B cell (primary cell): Measurements from ENCODE around the gene CCND1. TPM values are rescaled to one million over a fixed set of nuclear protein-coding genes. Genes with fewer than 3 reads are reported as not detected.

ENCODE experiments used
- ATAC-seq: fragments of 200-7000 bp; cut with Tn5 transposase; one replicate; pipeline ENCODE4 v1.10.0; 2021; ENCODE audit warnings: low read depth, mild to moderate bottlenecking, moderate number of reproducible peaks, moderate library complexity
- CTCF ChIA-PET: fragments of 350-600 bp; sonication (Branson Sonifier 250); formaldehyde crosslinking; loops from one replicate; lab custom pipeline; 2021; ENCODE audit warnings: antibody characterized with exemption, inconsistent platforms; lab: Charles Lee
- POLR2A ChIA-PET: fragments of 350-600 bp; sonication (Branson Sonifier 250); formaldehyde crosslinking; loops from one replicate; lab custom pipeline; 2021; ENCODE audit warnings: antibody characterized with exemption; lab: Charles Lee
- DNase-seq: peaks from one replicate; pipeline ENCODE4 v3.0.0; 2013
- H2AFZ ChIP-seq: 2 replicates; pipeline ENCODE4 v1.6.1; 2012; ENCODE audit warnings: mild to moderate bottlenecking, low read depth, low read length; ENCODE audit not compliant: insufficient read depth, poor library complexity, severe bottlenecking
- H3K27ac ChIP-seq, 2 donors: 1 replicate in 1 of 2; 2 replicates in 1 of 2; pipeline ENCODE4 v1.5.1; 2012 to 2013; ENCODE audit warnings: low read length in 2 of 2, mild to moderate bottlenecking in 2 of 2, moderate library complexity in 1 of 2
- H3K27me3 ChIP-seq, 4 experiments: fragments of 200-600 bp in 1 of 4; sonication (generic) in 1 of 4; replicated peaks in 1 of 4; 1 replicate in 2 of 4; 2 replicates in 2 of 4; pipeline versions ENCODE4 v1.6.1 to v1.7.0; 2013 to 2016; ENCODE audit warnings: low read length in 3 of 4, mild to moderate bottlenecking in 2 of 4, mixed read lengths in 1 of 4, moderate library complexity in 1 of 4; ENCODE audit not compliant: insufficient read depth in 4 of 4, control insufficient read depth in 3 of 4; ENCODE audit errors: control extremely low read depth in 1 of 4
- H3K36me3 ChIP-seq, 2 experiments: replicated peaks in 1 of 2; 1 replicate in 1 of 2; 2 replicates in 1 of 2; pipeline versions ENCODE4 v1.6.1 to v1.7.1; 2013; ENCODE audit warnings: low read length in 1 of 2; ENCODE audit not compliant: insufficient read depth in 2 of 2, control insufficient read depth in 1 of 2; ENCODE audit errors: control extremely low read depth in 1 of 2, extremely low read depth in 1 of 2
- H3K4me1 ChIP-seq, 2 donors: fragments of 200-600 bp in 1 of 2; sonication (generic) in 1 of 2; 1 replicate in 1 of 2; 2 replicates in 1 of 2; pipeline versions ENCODE4 v1.5.1 to v1.6.1; 2013 to 2017; ENCODE audit warnings: low read length in 2 of 2; ENCODE audit not compliant: control insufficient read depth in 2 of 2, insufficient read depth in 2 of 2
- H3K4me2 ChIP-seq: replicated peaks from 2 replicates; pipeline ENCODE3; 2012; ENCODE audit warnings: mild to moderate bottlenecking, low read depth, low read length; ENCODE audit not compliant: poor library complexity, severe bottlenecking
- H3K4me3 ChIP-seq, 5 experiments: fragments of 200-600 bp in 1 of 5; sonication (generic) in 1 of 5; 1 replicate in 3 of 5; 2 replicates in 2 of 5; pipeline versions ENCODE4 v1.5.1 to v1.7.0; 2011 to 2016; ENCODE audit warnings: low read length in 4 of 5, mild to moderate bottlenecking in 4 of 5, low read depth in 2 of 5, control low read depth in 1 of 5, moderate library complexity in 1 of 5; ENCODE audit not compliant: insufficient read depth in 1 of 5; ENCODE audit errors: control extremely low read depth in 1 of 5, extremely low read depth in 1 of 5
- H3K79me2 ChIP-seq: fragments of 200-600 bp; sonication (generic); one replicate; pipeline ENCODE4 v1.6.0; 2016; ENCODE audit warnings: low read length; ENCODE audit not compliant: control insufficient read depth, insufficient read depth
- H3K9ac ChIP-seq: fragments of 200-600 bp; sonication (generic); 2 replicates; pipeline ENCODE4 v1.6.1; 2017; ENCODE audit warnings: mild to moderate bottlenecking, low read length, moderate library complexity
- H3K9me3 ChIP-seq, 3 donors: one replicate each; pipeline versions ENCODE4 v1.6.1 to v1.7.1; 2013; ENCODE audit warnings: low read length in 2 of 3; ENCODE audit not compliant: control insufficient read depth in 2 of 3, insufficient read depth in 1 of 3; ENCODE audit errors: control extremely low read depth in 1 of 3
- H4K20me1 ChIP-seq: 2 replicates; pipeline ENCODE4 v1.6.0; 2012; ENCODE audit warnings: mild to moderate bottlenecking, low read length; ENCODE audit not compliant: insufficient read depth, control insufficient read depth, poor library complexity, severe bottlenecking
- H3K27ac Mint-ChIP-seq: one replicate; pipeline ENCODE4 v1.8.0; 2021; ENCODE audit warnings: mixed read lengths
- H3K27me3 Mint-ChIP-seq: one replicate; pipeline ENCODE4 v1.8.0; 2021; ENCODE audit warnings: mixed read lengths
- H3K4me1 Mint-ChIP-seq: one replicate; pipeline ENCODE4 v1.8.0; 2021; ENCODE audit warnings: mixed read lengths
- H3K4me3 Mint-ChIP-seq: one replicate; pipeline ENCODE4 v1.8.0; 2021; ENCODE audit warnings: mixed read lengths
- H3K9me3 Mint-ChIP-seq: one replicate; pipeline ENCODE4 v1.8.0; 2022; ENCODE audit warnings: mixed read lengths; ENCODE audit not compliant: insufficient read depth
- EZH2 ChIP-seq: IDR thresholded peaks from 2 replicates; pipeline ENCODE4 v1.6.1; 2012; ENCODE audit warnings: borderline replicate concordance, low read depth, mild to moderate bottlenecking, moderate library complexity, low read length; ENCODE audit not compliant: insufficient read depth, poor library complexity, severe bottlenecking
- WGBS: methylation state at CpG from one replicate; pipeline ENCODE4 v1.1.5; 2013; ENCODE audit warnings: missing lambda C conversion rate; ENCODE audit not compliant: insufficient coverage; 5-methylcytosine and 5-hydroxymethylcytosine counted together
- intact Hi-C: fragments of 100-400 bp; cut with micrococcal nuclease; formaldehyde crosslinking; loops from one replicate; pipeline ENCODE4 v1.10.0; 2022
- polyA plus RNA-seq: library from polyadenylated mRNA; depleted of rRNA; stranded (reverse); fragments of >200 nt; gene quantifications from 2 replicates; pipeline ENCODE4 v1.2.3, GENCODE V29; 2012
- total RNA-seq, 2 donors: library from RNA; stranded (reverse); fragments of 120-200 nt in 1 of 2; gene quantifications; 1 replicate in 1 of 2; 2 replicates in 1 of 2; pipeline versions ENCODE4 v1.2.3 to v1.2.4, GENCODE V29; 2013 to 2022
- TF ChIP-seq, protein P1 (sequence below): fragments of 200-600 bp; IDR thresholded peaks from one replicate; pipeline ENCODE4 v1.8.0; 2022; ENCODE audit warnings: antibody characterized with exemption, mild to moderate bottlenecking

The CCND1 gene
- total and polyA plus RNA-seq, 2 donors (not counting 1 experiment from before 2014, with no cell fraction given): 4.9 to 8.8 TPM

DNA sequence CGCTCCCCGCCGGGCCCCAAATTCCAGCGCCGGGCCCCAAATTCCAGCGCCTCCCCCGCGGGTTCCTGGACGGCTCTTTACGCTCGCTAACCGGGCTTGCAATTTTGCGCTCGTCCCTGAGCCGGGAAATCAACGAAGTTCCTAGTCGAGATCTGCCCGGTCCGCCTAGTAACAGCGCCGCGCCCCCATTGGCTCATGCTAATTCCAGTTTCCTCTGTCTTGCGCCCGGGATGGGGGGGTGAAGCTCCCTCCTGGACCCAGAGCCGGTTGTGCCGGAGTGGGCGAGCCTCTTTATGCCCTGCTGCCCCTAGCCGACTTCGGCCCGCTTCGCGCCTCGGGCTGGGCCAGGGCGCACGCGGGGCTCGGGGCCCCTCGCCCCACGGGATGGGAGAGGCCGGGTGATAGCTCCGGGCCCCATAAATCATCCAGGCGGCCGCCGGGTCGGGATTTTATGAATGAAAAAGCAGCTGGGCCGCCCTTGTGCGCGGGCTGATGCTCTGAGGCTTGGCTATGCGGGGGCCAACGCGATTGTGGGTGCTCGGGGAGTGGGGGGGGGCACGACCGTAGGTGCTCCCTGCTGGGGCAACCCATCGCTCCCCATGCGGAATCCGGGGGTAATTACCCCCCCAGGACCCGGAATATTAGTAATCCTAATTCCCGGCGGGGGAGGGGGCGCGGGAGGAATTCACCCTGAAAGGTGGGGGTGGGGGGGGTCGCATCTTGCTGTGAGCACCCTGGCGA is 1.8 kb upstream of the CCND1 start:
- H2AFZ ChIP-seq: peak overlapping the region; percentile 30
- CTCF ChIA-PET: interaction anchor here (1.0 to 1.2 kb wide), 3 partner anchors 32 to 346 kb away, joined by 3 to 4 read pairs (median 3); no protein-coding TSS in a partner anchor
- H3K4me1 ChIP-seq: peaks cover 43 to 51% of the 10 kb centered on the region in 2 donors

More for the DNA sequence above, 1.8 kb upstream of the CCND1 start:
- Mint-ChIP-seq H3K9me3 (no peaks in the 10 kb centered on the region), H3K27ac (no peak overlapping the region), H3K4me1 (peaks cover 41% of the 10 kb centered on the region), H3K27me3 (peaks cover 44% of the 10 kb centered on the region), H3K4me3 (peak overlapping the region; percentile 64)
- peak overlapping the region; percentile 78 for H3K4me2 ChIP-seq
- no peaks in the 10 kb centered on the region for H3K79me2 ChIP-seq
- no peak for TF ChIP-seq EZH2
- TF ChIP-seq, protein P1, sequence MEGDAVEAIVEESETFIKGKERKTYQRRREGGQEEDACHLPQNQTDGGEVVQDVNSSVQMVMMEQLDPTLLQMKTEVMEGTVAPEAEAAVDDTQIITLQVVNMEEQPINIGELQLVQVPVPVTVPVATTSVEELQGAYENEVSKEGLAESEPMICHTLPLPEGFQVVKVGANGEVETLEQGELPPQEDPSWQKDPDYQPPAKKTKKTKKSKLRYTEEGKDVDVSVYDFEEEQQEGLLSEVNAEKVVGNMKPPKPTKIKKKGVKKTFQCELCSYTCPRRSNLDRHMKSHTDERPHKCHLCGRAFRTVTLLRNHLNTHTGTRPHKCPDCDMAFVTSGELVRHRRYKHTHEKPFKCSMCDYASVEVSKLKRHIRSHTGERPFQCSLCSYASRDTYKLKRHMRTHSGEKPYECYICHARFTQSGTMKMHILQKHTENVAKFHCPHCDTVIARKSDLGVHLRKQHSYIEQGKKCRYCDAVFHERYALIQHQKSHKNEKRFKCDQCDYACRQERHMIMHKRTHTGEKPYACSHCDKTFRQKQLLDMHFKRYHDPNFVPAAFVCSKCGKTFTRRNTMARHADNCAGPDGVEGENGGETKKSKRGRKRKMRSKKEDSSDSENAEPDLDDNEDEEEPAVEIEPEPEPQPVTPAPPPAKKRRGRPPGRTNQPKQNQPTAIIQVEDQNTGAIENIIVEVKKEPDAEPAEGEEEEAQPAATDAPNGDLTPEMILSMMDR: no peak
- POLR2A ChIA-PET: interaction anchor here (0.6 kb wide), 1 partner anchor 686 kb away, joined by 3 read pairs; no protein-coding TSS in a partner anchor
- no peak overlapping the region for H3K27ac ChIP-seq
- ATAC-seq: no peak
- H4K20me1 ChIP-seq: peaks cover 7% of the 10 kb centered on the region
- peaks cover 0 to 26% (median 0%) of the 10 kb centered on the region in 3 donors for H3K9me3 ChIP-seq
- DNase-seq: peak; percentile 65
- H3K9ac ChIP-seq: peak overlapping the region; percentile 37
- intact Hi-C loops: no loop called here
- H3K36me3 ChIP-seq: peaks cover 0 to 2% of the 10 kb centered on the region in 2 experiments
- H3K27me3 ChIP-seq: peaks cover 0 to 52% (median 36%) of the 10 kb centered on the region in 4 experiments
- WGBS: 3% methylated on average over 53 of the region's 64 CpGs
- peak overlapping the region in 4 of 5 experiments; percentile 1 to 36 (median 20) for H3K4me3 ChIP-seq
